GM21423 (cell line): ENCODE measurements around the gene UNC119.

ENCODE experiments used
- ATAC-seq: cut with Tn5 transposase; IDR thresholded peaks from one replicate; pipeline ENCODE4 v1.9.1; 2021; ENCODE audit warnings: mild to moderate bottlenecking, moderate library complexity; ENCODE audit not compliant: unreplicated experiment

Gene UNC119

GRCh38 chr17:28573521-28573920 lies 21.1 kb upstream of the UNC119 start:
- ATAC-seq = no peak

- ATAC-seq = no peak
Measured at GRCh38 chr17:28573040-28573380, 20.6 kb upstream of the UNC119 start.

- no peak for ATAC-seq
Measured at GRCh38 chr17:28572259-28573039, 20.0 kb upstream of the UNC119 start.

DNA sequence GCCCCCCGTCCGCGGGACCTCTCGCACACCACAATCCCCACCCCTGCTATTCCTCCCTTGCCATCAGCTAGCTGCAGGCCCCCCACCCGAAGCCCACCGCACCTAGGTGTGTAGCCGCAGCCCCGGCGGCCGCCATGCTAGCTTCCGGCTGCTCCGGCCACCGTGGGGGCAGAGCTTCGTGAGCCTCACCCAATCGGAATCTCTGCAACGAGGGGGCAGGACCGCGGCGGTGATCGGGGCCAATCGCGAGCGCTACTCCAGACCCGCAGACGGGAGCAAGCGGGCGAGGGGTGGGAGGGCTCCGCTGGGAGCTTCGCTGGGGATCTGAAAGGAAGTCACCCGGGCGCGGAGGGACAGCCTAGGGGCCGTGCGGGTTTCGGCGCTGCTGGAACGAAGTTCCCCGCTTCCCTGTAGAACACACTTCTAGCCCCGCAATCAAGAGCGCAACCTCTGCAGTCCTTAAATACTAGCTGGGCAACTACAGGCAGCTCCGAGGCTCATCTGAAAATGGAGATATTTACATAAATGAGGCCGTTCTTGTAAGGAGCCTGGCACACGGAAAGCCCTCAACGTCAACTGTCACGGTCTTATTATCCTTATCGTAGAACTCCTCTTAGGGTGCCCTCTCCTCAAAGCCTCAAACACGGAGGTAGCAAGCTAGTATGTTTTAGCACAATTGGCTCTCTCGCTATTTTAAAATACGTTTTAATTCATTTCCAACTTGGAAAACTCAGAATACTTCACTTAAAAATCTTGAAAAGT lies 19.1 kb upstream of the UNC119 start, which contains the start of gene PIGS:
Gene PIGS (minus strand): TSS at position 164 of the 762 bp plus-strand sequence. CDS start 28 bp downstream, at position 136.
- peak; percentile 79 for ATAC-seq

GRCh38 chr17:28570716-28571360 lies 18.4 kb upstream of the UNC119 start:
- ATAC-seq = peak; percentile 31

- no peak for ATAC-seq
Measured at GRCh38 chr17:28569446-28569845, 17.0 kb upstream of the UNC119 start.

DNA sequence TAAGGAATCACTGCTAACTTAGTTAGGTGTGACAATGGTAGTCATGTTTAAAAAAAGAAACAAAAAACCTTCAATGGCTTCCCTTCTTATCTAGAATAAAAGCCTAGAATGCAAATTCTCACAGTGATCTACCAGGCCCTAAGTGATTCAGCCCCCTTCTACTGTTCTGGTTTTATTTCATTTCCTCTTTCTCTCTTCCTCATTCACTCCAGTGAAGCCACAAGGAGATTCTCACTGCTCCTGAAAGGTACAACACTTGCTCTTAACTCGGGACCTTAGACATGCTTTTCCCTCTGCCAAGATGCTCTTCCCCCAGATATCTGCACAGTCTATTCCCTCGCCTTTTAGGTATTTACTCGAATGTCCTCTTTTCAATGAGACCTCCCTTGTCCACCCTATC lies 15.2 kb upstream of the UNC119 start:
- peak; percentile 38 for ATAC-seq

DNA sequence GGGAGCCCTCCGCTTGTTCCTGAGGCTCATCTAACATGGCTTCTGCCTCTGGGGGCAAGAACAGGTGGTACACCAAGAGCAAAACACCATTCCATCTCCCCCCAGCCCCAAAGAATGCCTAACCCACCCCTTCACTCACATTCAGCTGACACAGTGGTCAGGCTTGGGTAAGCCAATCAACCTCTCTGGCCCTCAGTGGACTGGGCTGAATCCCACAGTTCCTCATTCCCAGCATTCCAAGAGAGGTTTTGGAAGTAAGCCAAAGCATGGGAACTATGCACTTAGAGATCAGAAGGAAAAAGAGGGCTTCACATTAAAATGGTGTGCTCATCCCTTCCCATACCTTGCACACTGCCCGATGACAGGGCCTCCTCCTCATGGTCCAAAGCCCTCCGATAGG lies 11.1 kb upstream of the UNC119 start:
- ATAC-seq = no peak

- ATAC-seq = no peak
Measured at GRCh38 chr17:28555022-28555421, 2.6 kb upstream of the UNC119 start.

GRCh38 chr17:28554565-28554964 lies 2.1 kb upstream of the UNC119 start:
- ATAC-seq = no peak

DNA sequence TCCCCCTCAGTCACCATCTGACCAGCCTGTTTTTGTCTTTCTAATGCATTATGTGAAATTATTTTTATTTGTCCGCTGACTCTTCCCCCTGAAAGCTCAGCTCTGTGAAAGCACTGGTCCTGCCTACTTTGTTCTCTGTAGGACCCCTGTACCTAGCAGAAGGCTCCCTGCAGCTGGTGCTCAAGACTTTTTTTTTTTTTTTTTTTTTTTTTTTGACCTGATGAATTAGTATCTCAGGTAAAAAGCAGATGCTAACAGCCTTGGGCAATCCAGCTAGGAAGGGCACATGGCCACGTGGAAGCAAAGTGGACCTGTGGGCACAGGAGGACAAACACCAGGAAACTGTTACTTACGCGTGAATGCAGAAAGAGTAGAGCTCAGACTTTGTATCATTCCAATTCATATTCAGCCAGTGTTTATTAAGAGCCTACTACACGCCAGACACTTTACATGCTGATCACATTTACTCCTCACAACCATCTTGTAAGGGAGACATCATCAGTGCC lies 629 bp upstream of the UNC119 start:
- ATAC-seq = no peak

DNA sequence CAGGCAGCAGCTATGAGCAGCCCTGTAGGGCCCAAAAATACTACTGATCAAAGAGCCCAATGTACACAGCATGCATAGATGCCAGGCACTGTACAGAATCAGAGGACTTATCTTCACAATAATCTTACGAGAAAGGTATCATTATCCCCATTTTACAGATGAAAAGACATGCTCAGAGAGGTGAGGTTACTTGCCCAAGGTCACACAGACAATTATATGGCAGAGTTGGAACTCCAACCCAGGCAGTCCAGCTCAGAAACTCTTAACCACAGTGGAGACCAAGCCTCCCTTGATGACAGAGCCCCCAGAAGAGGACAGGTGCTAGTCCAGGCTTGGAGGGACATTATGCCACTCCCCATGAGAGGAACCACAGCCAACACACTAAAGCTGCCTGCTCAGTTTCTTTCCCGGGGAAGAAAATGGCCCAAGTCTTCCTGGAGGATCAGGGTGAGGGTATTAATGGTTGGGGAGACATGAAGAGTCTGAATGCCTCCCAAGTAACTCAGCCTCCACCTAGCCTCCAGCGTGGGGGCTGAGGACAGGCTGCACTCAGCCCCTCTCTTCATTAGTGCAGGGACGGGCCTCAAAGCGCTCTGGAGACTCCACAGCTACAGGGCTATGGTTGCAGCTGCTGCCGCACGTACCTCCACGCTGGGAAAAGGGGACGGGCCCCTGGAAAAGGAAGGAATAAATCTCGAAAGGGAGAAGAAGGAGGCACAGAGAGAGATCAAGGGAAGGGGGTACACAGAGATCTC lies 826 bp downstream of the UNC119 start:
- ATAC-seq = no peak

DNA sequence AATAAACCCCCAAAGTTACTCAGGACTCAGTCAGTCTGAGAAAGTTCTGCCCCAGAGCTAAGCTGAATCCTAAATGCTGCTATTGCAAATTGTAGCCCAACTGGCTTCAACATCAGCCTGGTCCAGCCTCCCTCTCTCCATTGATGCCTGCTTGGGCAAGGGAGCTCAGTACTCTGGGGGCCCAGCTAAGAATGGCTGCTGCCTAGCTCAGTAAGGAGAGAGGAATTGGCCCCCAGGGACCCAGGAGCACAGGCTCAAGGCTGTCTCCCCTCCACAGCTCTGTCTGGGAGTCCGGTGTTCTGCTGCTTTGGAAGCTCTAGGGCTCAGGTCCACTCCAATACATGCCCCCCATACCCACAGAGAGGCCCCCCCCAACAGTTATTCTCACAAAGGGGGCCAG lies 1.6 kb downstream of the UNC119 start:
- no peak for ATAC-seq

DNA sequence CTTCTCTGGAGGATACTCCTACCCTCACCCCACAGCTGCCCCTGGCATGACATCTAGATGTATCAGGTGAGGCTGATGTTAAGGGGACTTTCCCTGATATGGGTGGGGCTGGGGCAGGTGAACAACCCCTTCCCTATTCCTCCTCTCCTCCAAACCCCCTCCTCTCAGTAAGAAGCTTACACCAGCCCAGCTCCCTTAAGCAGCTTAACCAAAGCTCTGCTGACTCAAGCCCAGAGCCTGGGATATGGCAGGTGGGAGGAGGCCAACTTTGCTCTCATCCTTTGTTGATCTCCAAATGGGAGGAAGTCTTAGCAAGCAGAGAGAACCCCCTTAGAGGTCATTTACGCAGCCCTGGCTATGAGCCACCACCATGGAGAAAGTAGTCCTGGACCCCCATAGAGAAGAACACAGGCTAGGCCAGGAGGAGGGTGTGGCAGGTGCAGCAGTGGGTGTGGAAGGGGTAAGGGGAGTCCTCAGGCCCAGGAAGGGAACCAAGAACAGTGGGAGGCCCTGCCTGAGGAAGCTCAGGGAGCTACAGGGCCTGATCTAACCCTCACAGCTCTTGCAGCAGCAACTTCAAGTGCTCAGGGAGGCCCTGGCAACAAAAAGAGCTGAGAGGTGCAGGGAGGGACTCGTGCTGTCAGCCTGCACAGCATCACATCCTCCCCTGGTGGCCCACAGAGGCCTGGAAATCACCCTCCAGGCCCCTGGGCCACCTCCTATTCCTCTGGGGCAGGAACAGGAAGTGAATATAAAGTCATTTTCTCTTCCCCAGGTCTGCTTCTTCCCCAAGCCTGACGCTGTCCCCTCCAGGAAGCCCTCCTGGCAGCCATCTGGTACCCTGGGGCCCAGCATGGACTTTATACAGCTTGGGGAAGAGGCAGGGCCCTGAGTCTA lies 2.9 kb downstream of the UNC119 start:
- ATAC-seq = peak; percentile 47

DNA sequence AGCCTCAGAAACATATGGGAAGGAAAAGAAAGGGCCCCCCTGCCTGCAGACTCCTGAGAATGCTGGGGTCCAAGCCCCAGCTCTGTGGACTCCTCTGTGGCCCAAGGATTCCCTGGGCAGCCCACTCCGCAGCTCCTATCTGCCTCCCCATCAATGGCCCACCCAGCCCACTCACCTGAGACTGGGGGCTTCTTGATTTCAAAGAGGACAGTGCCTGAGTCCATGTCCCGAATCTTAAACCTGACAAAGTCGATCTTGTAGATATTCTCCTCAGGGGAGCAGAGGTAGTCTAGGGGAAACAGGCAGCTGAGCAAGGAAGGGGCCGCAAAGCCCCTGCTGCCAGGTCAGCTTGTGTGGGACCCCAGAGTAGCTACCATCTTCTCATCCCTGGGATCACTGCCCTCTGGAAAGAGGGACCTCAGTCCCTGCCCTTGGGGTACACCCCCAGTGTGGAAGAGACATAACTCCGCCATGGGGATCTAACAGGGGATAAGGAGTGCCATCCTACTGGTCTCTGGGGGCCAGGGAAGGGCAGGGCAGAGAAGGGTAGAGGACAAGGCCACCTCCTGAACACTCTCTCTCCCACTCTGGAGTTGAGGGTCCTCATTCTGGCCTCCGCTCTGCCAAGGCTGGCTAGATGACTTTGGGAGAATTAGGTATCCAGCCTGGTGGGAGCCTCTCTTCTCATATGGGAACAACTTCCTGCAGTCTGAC lies 3.9 kb downstream of the UNC119 start:
- no peak for ATAC-seq

- ATAC-seq = no peak
Measured at GRCh38 chr17:28547623-28548416, 4.6 kb downstream of the UNC119 start.

DNA sequence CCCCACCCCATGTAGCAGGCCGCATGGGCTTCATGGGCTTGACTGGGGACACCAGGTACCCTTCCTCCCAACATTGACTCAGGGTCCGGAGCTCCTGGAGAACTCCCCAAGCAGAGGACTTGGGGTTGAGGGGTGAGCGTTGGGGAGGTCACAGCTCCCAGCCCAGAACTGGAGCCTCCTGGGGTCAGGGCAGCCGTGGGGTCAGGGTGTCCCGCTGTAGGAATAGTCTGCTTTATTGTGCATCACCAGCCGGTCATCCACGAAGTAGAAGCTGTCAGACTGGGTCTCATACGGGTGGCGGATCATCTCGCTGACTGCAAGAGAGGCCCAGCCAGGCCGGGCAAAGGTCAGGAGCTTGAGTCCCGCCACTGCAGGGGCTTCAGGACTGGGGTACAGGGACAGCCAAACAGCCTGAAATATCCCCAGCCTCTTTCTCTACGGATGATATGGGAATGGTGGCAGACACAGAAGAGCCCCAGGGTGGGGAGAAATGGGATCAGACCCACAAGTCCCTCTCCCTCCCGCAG lies 5.3 kb downstream of the UNC119 start:
- ATAC-seq = no peak

DNA sequence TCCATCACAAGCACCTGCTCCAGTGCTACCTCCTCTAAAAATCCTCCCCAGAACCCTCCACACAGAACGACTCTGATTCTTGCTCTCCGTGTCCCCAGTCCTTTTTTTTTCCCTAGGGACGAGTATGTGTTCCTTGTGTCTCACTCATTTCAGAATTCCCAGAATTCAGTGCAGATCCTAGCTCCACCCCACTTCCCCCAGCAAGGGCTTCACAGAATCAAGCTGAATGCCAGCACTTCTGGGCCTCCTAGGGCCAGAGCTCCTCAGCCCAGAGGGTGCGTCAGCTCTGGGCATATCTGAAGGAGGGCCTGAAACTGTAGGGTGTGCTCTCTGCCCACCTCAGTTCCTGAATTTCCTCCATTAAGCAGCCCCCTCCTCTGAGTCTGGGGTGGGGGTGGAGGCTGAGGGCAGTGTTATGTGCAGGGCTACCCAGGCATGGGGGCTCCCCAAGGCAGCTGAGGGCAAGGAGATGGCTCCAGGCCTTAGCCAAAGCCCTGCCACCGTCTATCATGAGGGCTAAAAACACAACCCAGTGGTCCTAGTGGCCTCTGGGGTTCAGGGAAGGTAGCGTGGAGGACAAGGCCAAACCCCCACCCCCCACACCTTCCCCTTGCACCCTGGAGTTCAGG lies 6.5 kb downstream of the UNC119 start:
- ATAC-seq = no peak
